Endothelial cell of umbilical vein (primary cell): ENCODE measurements around the gene ZNF182. TPM values are rescaled to one million over a fixed set of nuclear protein-coding genes. Genes with fewer than 3 reads are reported as not detected.
A peak's percentile ranks its signal among the peaks of the same experiment; 100 is the strongest.

Source experiments
- BruUV-seq: library from RNA; stranded (reverse); fragments of 400-500 nt; replicated peaks from 2 replicates; lab custom pipeline; 2021; lab: Mats Ljungman, UMichigan
- CTCF ChIA-PET: fragments of 300-600, 350-600 bp; sonication (Branson Sonifier 250); formaldehyde crosslinking; loops from one replicate; lab custom pipeline; 2021; ENCODE audit warnings: antibody characterized with exemption, inconsistent platforms; lab: Charles Lee
- POLR2A ChIA-PET: fragments of 300-600, 350-600 bp; sonication (Branson Sonifier 250); formaldehyde crosslinking; loops from one replicate; lab custom pipeline; 2021; ENCODE audit warnings: antibody characterized with exemption, inconsistent platforms; lab: Charles Lee
- DNase-seq: peaks from one replicate; pipeline ENCODE4 v3.0.0-alpha.2; 2011; ENCODE audit warnings: low read depth, low spot score
- FAIRE-seq: peaks from 2 replicates; lab custom pipeline; 2011; peaks lifted over from hg19 to GRCh38; lab: Jason Lieb, UNC
- H2AFZ ChIP-seq: 2 replicates; pipeline ENCODE4 v1.6.0; 2012; ENCODE audit warnings: low read depth, low read length, control low read depth, inconsistent platforms
- H3K27ac ChIP-seq: 2 replicates; pipeline ENCODE4 v1.5.1; 2011; ENCODE audit warnings: low read depth, mild to moderate bottlenecking, control low read depth, low read length, moderate library complexity; ENCODE audit not compliant: insufficient read depth
- H3K27me3 ChIP-seq, 2 experiments: 2 replicates each; pipeline versions ENCODE4 v1.6.0 to v1.6.1; 2011; ENCODE audit warnings: low read length in 2 of 2, mixed read lengths in 1 of 2; ENCODE audit not compliant: control insufficient read depth in 2 of 2, insufficient read depth in 2 of 2
- H3K36me3 ChIP-seq, 2 experiments: 2 replicates in 1 of 2; 3 replicates in 1 of 2; pipeline ENCODE4 v1.5.1; 2011; ENCODE audit warnings: low read length in 2 of 2, mild to moderate bottlenecking in 1 of 2, moderate library complexity in 1 of 2; ENCODE audit not compliant: control insufficient read depth in 2 of 2, insufficient read depth in 2 of 2; ENCODE audit errors: extremely low read depth in 1 of 2
- H3K4me1 ChIP-seq: 3 replicates; pipeline ENCODE4 v1.5.1; 2011; ENCODE audit warnings: mild to moderate bottlenecking, low read length; ENCODE audit not compliant: control insufficient read depth, insufficient read depth; ENCODE audit errors: extremely low read depth
- H3K4me2 ChIP-seq: 2 replicates; pipeline ENCODE4 v1.6.1; 2011; ENCODE audit warnings: low read length, control low read depth, mixed read lengths; ENCODE audit not compliant: insufficient read depth
- H3K4me3 ChIP-seq, 3 experiments: fragments of 200-600 bp in 1 of 3; sonication (generic), shearing (Covaris generic) in 1 of 3; replicated peaks in 1 of 3; 2 replicates each; pipeline ENCODE4 v1.5.1; 2011 to 2016; ENCODE audit warnings: control low read depth in 3 of 3, low read length in 3 of 3, mild to moderate bottlenecking in 2 of 3, inconsistent platforms in 1 of 3, low read depth in 1 of 3, moderate library complexity in 1 of 3; ENCODE audit not compliant: insufficient read depth in 1 of 3
- H3K79me2 ChIP-seq: 2 replicates; pipeline ENCODE4 v1.6.0; 2012; ENCODE audit warnings: low read length, inconsistent platforms; ENCODE audit not compliant: control insufficient read depth, insufficient read depth
- H3K9ac ChIP-seq: replicated peaks from 2 replicates; pipeline ENCODE3; 2011; ENCODE audit warnings: low read length, control low read depth; ENCODE audit not compliant: insufficient read depth; ENCODE audit errors: extremely low read depth
- H3K9me1 ChIP-seq: replicated peaks from 3 replicates; pipeline ENCODE4 v1.6.0; 2011; ENCODE audit warnings: mild to moderate bottlenecking, low read length; ENCODE audit not compliant: control insufficient read depth, insufficient read depth; ENCODE audit errors: extremely low read depth
- H3K9me3 ChIP-seq: replicated peaks from 2 replicates; pipeline ENCODE4 v1.5.1; 2012; ENCODE audit warnings: low read length, inconsistent platforms; ENCODE audit not compliant: control insufficient read depth, insufficient read depth
- H4K20me1 ChIP-seq: replicated peaks from 2 replicates; pipeline ENCODE3; 2011; ENCODE audit warnings: mild to moderate bottlenecking, low read length; ENCODE audit not compliant: control insufficient read depth, insufficient read depth; ENCODE audit errors: extremely low read depth
- FOS ChIP-seq: IDR thresholded peaks from 2 replicates; pipeline ENCODE4 v1.6.1; 2011; ENCODE audit warnings: mild to moderate bottlenecking, low read length, moderate library complexity, borderline replicate concordance; ENCODE audit not compliant: insufficient read depth
- GATA2 ChIP-seq: IDR thresholded peaks from 2 replicates; pipeline ENCODE4 v1.7.0; 2011; ENCODE audit warnings: low read depth, mild to moderate bottlenecking, moderate library complexity, mixed read lengths, low read length; ENCODE audit not compliant: insufficient read length, insufficient read depth
- JUN ChIP-seq: IDR thresholded peaks from 2 replicates; pipeline ENCODE4 v1.6.1; 2011; ENCODE audit warnings: borderline replicate concordance, low read depth; ENCODE audit not compliant: insufficient read length, insufficient read depth
- POLR2A ChIP-seq: IDR thresholded peaks from 2 replicates; pipeline ENCODE4 v1.6.1; 2012; ENCODE audit warnings: low read depth, mild to moderate bottlenecking, control low read depth, low read length
- dilution Hi-C: fragments of 300-500 bp; cut with MboI; formaldehyde crosslinking; loops from one replicate; pipeline ENCODE4 v1.15.0; 2019; ENCODE audit warnings: low sequenced_read_pairs; ENCODE audit not compliant: extremely low pct_ligation_motif_present
- intact Hi-C: fragments of 100-400 bp; cut with micrococcal nuclease; formaldehyde crosslinking; loops from one replicate; pipeline ENCODE4 v1.10.0; 2022
- polyA plus RNA-seq, 4 experiments: library from polyadenylated mRNA; depleted of rRNA in 3 of 4; stranded (reverse) in 3 of 4; unstranded in 1 of 4; fragments of >200 nt; gene quantifications; 2 replicates each; pipeline versions ENCODE4 v1.2.1 to v1.2.3, GENCODE V29; 2011 to 2012; ENCODE audit warnings: missing spikeins in 1 of 4
- total RNA-seq: library from RNA; stranded (reverse); gene quantifications from 2 replicates; pipeline ENCODE4 v1.2.3, GENCODE V29; 2021
- TF ChIP-seq, protein P1 (sequence below): IDR thresholded peaks from 2 replicates; pipeline ENCODE4 v1.6.1; 2011; ENCODE audit not compliant: insufficient read depth, insufficient read length
- TF ChIP-seq, protein P2 (sequence below), 2 donors: IDR thresholded peaks; 1 replicate in 1 of 2; 2 replicates in 1 of 2; pipeline ENCODE4 v1.5.1; 2011; ENCODE audit warnings: low read length in 2 of 2, mild to moderate bottlenecking in 2 of 2, moderate library complexity in 2 of 2, control low read depth in 1 of 2, inconsistent platforms in 1 of 2, low read depth in 1 of 2; ENCODE audit not compliant: insufficient read depth in 1 of 2; ENCODE audit errors: extremely low read depth in 1 of 2

The ZNF182 gene
- total and polyA plus RNA-seq, 2 donors (not counting 3 experiments of a cell fraction or from before 2014, with no cell fraction given), result 0.90 to 3.9 TPM

DNA sequence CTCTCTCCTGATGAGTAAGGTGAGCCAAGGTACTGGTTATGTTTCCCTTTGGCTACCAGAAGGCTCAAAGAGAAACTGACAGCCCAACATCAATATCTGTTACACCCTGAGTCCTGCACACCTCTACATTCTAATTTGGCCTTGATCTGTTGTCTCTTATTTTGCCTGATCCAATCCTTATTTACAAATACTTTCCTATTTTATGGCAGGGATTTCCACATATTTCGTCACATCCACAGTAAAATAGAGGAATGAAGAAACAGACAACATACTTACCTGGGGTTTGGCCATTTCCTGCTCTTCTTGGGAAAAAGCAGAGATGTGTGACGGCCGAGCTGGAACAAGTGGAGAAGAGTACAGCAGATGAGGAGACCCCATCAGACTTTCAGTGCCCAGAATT is 1.5 kb downstream of the ZNF182 start:
- Histone ChIP-seq H3K79me2 (no peaks in the 10 kb centered on the region), H3K4me3 (no peak overlapping the region), H3K36me3 (no peaks in the 10 kb centered on the region), H3K4me2 (no peak overlapping the region), H3K9me1 (no peaks in the 10 kb centered on the region), H3K9ac (no peak overlapping the region), H3K27me3 (no peaks in the 10 kb centered on the region), H3K4me1 (peaks cover 2% of the 10 kb centered on the region), H4K20me1 (no peaks in the 10 kb centered on the region), H2AFZ (no peak overlapping the region), H3K27ac (no peak overlapping the region), H3K9me3 (no peaks in the 10 kb centered on the region)
- dilution Hi-C loops (no loop called here), intact Hi-C loops (no loop called here)
- TF ChIP-seq POLR2A (no peak), FOS (no peak), GATA2 (no peak), JUN (no peak)
- TF ChIP-seq, protein P1, sequence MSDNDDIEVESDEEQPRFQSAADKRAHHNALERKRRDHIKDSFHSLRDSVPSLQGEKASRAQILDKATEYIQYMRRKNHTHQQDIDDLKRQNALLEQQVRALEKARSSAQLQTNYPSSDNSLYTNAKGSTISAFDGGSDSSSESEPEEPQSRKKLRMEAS, result no peak
- TF ChIP-seq, protein P2, sequence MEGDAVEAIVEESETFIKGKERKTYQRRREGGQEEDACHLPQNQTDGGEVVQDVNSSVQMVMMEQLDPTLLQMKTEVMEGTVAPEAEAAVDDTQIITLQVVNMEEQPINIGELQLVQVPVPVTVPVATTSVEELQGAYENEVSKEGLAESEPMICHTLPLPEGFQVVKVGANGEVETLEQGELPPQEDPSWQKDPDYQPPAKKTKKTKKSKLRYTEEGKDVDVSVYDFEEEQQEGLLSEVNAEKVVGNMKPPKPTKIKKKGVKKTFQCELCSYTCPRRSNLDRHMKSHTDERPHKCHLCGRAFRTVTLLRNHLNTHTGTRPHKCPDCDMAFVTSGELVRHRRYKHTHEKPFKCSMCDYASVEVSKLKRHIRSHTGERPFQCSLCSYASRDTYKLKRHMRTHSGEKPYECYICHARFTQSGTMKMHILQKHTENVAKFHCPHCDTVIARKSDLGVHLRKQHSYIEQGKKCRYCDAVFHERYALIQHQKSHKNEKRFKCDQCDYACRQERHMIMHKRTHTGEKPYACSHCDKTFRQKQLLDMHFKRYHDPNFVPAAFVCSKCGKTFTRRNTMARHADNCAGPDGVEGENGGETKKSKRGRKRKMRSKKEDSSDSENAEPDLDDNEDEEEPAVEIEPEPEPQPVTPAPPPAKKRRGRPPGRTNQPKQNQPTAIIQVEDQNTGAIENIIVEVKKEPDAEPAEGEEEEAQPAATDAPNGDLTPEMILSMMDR (IDR thresholded peaks at IDR 0.05; ENCODE audit: extremely low read depth in 1 of 2, insufficient read depth in 1 of 2, low read depth in 1 of 2, low read length in 2 of 2), result no peak
- ChIA-PET CTCF (no interaction called here), POLR2A (no interaction called here)
- FAIRE-seq (peak; percentile 21), DNase-seq (no peak)
- BruUV-seq, result no TSS peak

DNA sequence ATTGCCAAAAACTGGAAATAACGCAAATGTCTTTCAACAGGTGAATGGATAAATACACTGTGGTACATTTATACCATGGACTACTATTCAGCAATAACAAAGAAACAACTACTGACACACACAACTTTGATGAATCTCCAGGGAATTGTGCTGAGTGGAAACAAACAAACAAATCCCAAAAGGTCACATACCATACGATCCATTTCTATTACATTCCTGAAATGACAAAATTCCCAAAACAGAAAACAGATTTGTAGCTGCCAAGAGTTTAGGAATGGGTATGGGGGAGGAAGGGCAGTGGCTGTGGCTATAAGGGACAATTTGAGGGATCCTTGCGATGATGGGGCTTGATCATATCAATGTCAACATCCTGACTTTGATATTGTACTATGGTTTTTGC is 2.5 kb downstream of the ZNF182 start:
- H3K27me3 ChIP-seq, result no peaks in the 10 kb centered on the region
- peaks cover 2% of the 10 kb centered on the region for H3K4me1 ChIP-seq
- H2AFZ ChIP-seq, result no peak overlapping the region
- BruUV-seq, result no TSS peak
- intact Hi-C loops (no loop called here), dilution Hi-C loops (no loop called here)
- H3K79me2 ChIP-seq, result no peaks in the 10 kb centered on the region
- H4K20me1 ChIP-seq, result no peaks in the 10 kb centered on the region
- no peak overlapping the region for H3K4me2 ChIP-seq
- FAIRE-seq (no peak), DNase-seq (no peak)
- ChIA-PET POLR2A (no interaction called here), CTCF (no interaction called here)
- no peak overlapping the region for H3K4me3 ChIP-seq
- TF ChIP-seq GATA2 (no peak), JUN (no peak), FOS (no peak)
- TF ChIP-seq, protein P1, result no peak
- no peaks in the 10 kb centered on the region for H3K9me3 ChIP-seq
- no peak overlapping the region for H3K9ac ChIP-seq
- no peaks in the 10 kb centered on the region for H3K36me3 ChIP-seq
- H3K27ac ChIP-seq, result no peak overlapping the region
- H3K9me1 ChIP-seq, result no peaks in the 10 kb centered on the region
